HEK293 (cell line): ENCODE measurements around the gene SLC35G2.

ENCODE experiments used
- EGR2 ChIP-seq: fragments of 450-650 bp; formaldehyde crosslinking; IDR thresholded peaks from 2 replicates; pipeline ENCODE4 v1.5.1; 2016; ENCODE audit warnings: low read depth, missing biosample characterization, missing genetic modification characterization
- ELK4 ChIP-seq: IDR thresholded peaks from 2 replicates; pipeline ENCODE4 v1.6.1; 2011; ENCODE audit warnings: mild to moderate bottlenecking, low read depth, low read length, borderline replicate concordance
- KLF10 ChIP-seq: fragments of 450-650 bp; IDR thresholded peaks from 2 replicates; pipeline ENCODE4 v1.5.1; 2018; ENCODE audit warnings: missing biosample characterization, mild to moderate bottlenecking, missing genetic modification characterization
- KLF7 ChIP-seq: fragments of 450-650 bp; formaldehyde crosslinking; IDR thresholded peaks from 2 replicates; pipeline ENCODE4 v1.5.1; 2016; ENCODE audit warnings: missing biosample characterization, missing genetic modification characterization, borderline replicate concordance
- PRDM1 ChIP-seq: fragments of 450-650 bp; formaldehyde crosslinking; IDR thresholded peaks from 2 replicates; pipeline ENCODE4; 2016; ENCODE audit warnings: missing biosample characterization, missing genetic modification characterization
- TSHZ1 ChIP-seq: fragments of 450-650 bp; formaldehyde crosslinking; IDR thresholded peaks from 2 replicates; pipeline ENCODE4 v1.5.1; 2016; ENCODE audit warnings: missing biosample characterization, missing genetic modification characterization, borderline replicate concordance
- ZNF16 ChIP-seq: fragments of 450-650 bp; formaldehyde crosslinking; IDR thresholded peaks from 2 replicates; pipeline ENCODE4 v1.5.1; 2016; ENCODE audit warnings: low read depth, missing biosample characterization, missing genetic modification characterization
- ZNF274 ChIP-seq, 2 experiments: fragments of 200-500 bp in 1 of 2; fragments of 450-650 bp in 1 of 2; sonication (Bioruptor generic) in 1 of 2; formaldehyde crosslinking in 1 of 2; IDR thresholded peaks; 2 replicates each; pipeline versions ENCODE4 v1.5.1 to v1.6.1; 2014 to 2016; ENCODE audit warnings: borderline replicate concordance in 1 of 2, inconsistent platforms in 1 of 2, low read length in 1 of 2, missing biosample characterization in 1 of 2, missing genetic modification characterization in 1 of 2
- ZNF510 ChIP-seq: fragments of 450-650 bp; formaldehyde crosslinking; IDR thresholded peaks from 2 replicates; pipeline ENCODE4 v1.5.1; 2018; ENCODE audit warnings: mild to moderate bottlenecking, missing genetic modification characterization, missing biosample characterization; ENCODE audit not compliant: insufficient replicate concordance
- ZNF544 ChIP-seq: fragments of 450-650 bp; formaldehyde crosslinking; IDR thresholded peaks from 2 replicates; pipeline ENCODE4 v1.5.0; 2017; ENCODE audit warnings: missing biosample characterization, missing genetic modification characterization
- ZNF555 ChIP-seq: fragments of 450-650 bp; formaldehyde crosslinking; conservative IDR thresholded peaks from 2 replicates; pipeline ENCODE4 v1.5.1; 2017; ENCODE audit warnings: missing biosample characterization, mild to moderate bottlenecking, missing genetic modification characterization, inconsistent platforms
- ZNF561 ChIP-seq: fragments of 450-650 bp; IDR thresholded peaks from 2 replicates; pipeline ENCODE4 v1.5.1; 2018; ENCODE audit warnings: missing biosample characterization, missing genetic modification characterization, borderline replicate concordance
- TF ChIP-seq, protein P1 (sequence below): fragments of 450-650 bp; IDR thresholded peaks from 2 replicates; pipeline ENCODE4 v1.5.1; 2018; ENCODE audit warnings: missing biosample characterization, mild to moderate bottlenecking, missing genetic modification characterization
- TF ChIP-seq, protein P2 (sequence below): fragments of 450-650 bp; formaldehyde crosslinking; IDR thresholded peaks from 2 replicates; pipeline ENCODE4 v1.5.1; 2016; ENCODE audit warnings: missing biosample characterization, missing genetic modification characterization
- TF ChIP-seq, protein P3 (sequence below): fragments of 450-650 bp; formaldehyde crosslinking; IDR thresholded peaks from 2 replicates; pipeline ENCODE4 v1.5.1; 2016; ENCODE audit warnings: missing biosample characterization, missing genetic modification characterization
- TF ChIP-seq, protein P4 (sequence below): fragments of 450-650 bp; formaldehyde crosslinking; IDR thresholded peaks from 2 replicates; pipeline ENCODE4 v1.5.0; 2017; ENCODE audit warnings: missing biosample characterization, missing genetic modification characterization, borderline replicate concordance
- TF ChIP-seq, protein P5 (sequence below): fragments of 450-650 bp; formaldehyde crosslinking; IDR thresholded peaks from 2 replicates; pipeline ENCODE4 v1.5.1; 2016; ENCODE audit warnings: missing biosample characterization, missing genetic modification characterization
- TF ChIP-seq, protein P6 (sequence below): fragments of 450-650 bp; formaldehyde crosslinking; IDR thresholded peaks from 2 replicates; pipeline ENCODE4 v1.5.1; 2016; ENCODE audit warnings: missing biosample characterization, missing genetic modification characterization

SLC35G2 gene

GRCh38 chr3:136802481-136802996 lies 16.4 kb upstream of the SLC35G2 start (continued):
- TF ChIP-seq, protein P1, sequence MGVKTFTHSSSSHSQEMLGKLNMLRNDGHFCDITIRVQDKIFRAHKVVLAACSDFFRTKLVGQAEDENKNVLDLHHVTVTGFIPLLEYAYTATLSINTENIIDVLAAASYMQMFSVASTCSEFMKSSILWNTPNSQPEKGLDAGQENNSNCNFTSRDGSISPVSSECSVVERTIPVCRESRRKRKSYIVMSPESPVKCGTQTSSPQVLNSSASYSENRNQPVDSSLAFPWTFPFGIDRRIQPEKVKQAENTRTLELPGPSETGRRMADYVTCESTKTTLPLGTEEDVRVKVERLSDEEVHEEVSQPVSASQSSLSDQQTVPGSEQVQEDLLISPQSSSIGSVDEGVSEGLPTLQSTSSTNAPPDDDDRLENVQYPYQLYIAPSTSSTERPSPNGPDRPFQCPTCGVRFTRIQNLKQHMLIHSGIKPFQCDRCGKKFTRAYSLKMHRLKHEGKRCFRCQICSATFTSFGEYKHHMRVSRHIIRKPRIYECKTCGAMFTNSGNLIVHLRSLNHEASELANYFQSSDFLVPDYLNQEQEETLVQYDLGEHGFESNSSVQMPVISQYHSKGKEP (tag by site-specific recombination), result no peak
- TF ChIP-seq, protein P2, sequence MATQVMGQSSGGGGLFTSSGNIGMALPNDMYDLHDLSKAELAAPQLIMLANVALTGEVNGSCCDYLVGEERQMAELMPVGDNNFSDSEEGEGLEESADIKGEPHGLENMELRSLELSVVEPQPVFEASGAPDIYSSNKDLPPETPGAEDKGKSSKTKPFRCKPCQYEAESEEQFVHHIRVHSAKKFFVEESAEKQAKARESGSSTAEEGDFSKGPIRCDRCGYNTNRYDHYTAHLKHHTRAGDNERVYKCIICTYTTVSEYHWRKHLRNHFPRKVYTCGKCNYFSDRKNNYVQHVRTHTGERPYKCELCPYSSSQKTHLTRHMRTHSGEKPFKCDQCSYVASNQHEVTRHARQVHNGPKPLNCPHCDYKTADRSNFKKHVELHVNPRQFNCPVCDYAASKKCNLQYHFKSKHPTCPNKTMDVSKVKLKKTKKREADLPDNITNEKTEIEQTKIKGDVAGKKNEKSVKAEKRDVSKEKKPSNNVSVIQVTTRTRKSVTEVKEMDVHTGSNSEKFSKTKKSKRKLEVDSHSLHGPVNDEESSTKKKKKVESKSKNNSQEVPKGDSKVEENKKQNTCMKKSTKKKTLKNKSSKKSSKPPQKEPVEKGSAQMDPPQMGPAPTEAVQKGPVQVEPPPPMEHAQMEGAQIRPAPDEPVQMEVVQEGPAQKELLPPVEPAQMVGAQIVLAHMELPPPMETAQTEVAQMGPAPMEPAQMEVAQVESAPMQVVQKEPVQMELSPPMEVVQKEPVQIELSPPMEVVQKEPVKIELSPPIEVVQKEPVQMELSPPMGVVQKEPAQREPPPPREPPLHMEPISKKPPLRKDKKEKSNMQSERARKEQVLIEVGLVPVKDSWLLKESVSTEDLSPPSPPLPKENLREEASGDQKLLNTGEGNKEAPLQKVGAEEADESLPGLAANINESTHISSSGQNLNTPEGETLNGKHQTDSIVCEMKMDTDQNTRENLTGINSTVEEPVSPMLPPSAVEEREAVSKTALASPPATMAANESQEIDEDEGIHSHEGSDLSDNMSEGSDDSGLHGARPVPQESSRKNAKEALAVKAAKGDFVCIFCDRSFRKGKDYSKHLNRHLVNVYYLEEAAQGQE (tag by site-specific recombination), result peak; percentile 20; the same call in 1 of the 2 replicates
- no peak for TF ChIP-seq ZNF274 (IDR thresholded peaks at IDR 0.05; ENCODE audit: low read length)
- no peak for TF ChIP-seq ZNF274 (tag by site-specific recombination; IDR thresholded peaks at IDR 0.05; ENCODE audit: borderline replicate concordance)
- TF ChIP-seq PRDM1 (tag by site-specific recombination), result peak; percentile 89
- TF ChIP-seq ELK4, result no peak
- no peak for TF ChIP-seq KLF10 (tag by site-specific recombination)
- peak; percentile 81; the same call in 1 of the 2 replicates for TF ChIP-seq TSHZ1
- TF ChIP-seq KLF7 (tag by site-specific recombination), result no peak
- no peak for TF ChIP-seq ZNF561 (tag by site-specific recombination)
- TF ChIP-seq, protein P3, sequence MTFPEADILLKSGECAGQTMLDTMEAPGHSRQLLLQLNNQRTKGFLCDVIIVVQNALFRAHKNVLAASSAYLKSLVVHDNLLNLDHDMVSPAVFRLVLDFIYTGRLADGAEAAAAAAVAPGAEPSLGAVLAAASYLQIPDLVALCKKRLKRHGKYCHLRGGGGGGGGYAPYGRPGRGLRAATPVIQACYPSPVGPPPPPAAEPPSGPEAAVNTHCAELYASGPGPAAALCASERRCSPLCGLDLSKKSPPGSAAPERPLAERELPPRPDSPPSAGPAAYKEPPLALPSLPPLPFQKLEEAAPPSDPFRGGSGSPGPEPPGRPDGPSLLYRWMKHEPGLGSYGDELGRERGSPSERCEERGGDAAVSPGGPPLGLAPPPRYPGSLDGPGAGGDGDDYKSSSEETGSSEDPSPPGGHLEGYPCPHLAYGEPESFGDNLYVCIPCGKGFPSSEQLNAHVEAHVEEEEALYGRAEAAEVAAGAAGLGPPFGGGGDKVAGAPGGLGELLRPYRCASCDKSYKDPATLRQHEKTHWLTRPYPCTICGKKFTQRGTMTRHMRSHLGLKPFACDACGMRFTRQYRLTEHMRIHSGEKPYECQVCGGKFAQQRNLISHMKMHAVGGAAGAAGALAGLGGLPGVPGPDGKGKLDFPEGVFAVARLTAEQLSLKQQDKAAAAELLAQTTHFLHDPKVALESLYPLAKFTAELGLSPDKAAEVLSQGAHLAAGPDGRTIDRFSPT (tag by site-specific recombination), result peak; percentile 61
- peak; percentile 74; the same call in 1 of the 2 replicates for TF ChIP-seq ZNF544
- no peak for TF ChIP-seq ZNF510 (tag by site-specific recombination)
- TF ChIP-seq, protein P4, sequence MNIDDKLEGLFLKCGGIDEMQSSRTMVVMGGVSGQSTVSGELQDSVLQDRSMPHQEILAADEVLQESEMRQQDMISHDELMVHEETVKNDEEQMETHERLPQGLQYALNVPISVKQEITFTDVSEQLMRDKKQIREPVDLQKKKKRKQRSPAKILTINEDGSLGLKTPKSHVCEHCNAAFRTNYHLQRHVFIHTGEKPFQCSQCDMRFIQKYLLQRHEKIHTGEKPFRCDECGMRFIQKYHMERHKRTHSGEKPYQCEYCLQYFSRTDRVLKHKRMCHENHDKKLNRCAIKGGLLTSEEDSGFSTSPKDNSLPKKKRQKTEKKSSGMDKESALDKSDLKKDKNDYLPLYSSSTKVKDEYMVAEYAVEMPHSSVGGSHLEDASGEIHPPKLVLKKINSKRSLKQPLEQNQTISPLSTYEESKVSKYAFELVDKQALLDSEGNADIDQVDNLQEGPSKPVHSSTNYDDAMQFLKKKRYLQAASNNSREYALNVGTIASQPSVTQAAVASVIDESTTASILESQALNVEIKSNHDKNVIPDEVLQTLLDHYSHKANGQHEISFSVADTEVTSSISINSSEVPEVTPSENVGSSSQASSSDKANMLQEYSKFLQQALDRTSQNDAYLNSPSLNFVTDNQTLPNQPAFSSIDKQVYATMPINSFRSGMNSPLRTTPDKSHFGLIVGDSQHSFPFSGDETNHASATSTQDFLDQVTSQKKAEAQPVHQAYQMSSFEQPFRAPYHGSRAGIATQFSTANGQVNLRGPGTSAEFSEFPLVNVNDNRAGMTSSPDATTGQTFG, result peak; percentile 95
- TF ChIP-seq, protein P5, sequence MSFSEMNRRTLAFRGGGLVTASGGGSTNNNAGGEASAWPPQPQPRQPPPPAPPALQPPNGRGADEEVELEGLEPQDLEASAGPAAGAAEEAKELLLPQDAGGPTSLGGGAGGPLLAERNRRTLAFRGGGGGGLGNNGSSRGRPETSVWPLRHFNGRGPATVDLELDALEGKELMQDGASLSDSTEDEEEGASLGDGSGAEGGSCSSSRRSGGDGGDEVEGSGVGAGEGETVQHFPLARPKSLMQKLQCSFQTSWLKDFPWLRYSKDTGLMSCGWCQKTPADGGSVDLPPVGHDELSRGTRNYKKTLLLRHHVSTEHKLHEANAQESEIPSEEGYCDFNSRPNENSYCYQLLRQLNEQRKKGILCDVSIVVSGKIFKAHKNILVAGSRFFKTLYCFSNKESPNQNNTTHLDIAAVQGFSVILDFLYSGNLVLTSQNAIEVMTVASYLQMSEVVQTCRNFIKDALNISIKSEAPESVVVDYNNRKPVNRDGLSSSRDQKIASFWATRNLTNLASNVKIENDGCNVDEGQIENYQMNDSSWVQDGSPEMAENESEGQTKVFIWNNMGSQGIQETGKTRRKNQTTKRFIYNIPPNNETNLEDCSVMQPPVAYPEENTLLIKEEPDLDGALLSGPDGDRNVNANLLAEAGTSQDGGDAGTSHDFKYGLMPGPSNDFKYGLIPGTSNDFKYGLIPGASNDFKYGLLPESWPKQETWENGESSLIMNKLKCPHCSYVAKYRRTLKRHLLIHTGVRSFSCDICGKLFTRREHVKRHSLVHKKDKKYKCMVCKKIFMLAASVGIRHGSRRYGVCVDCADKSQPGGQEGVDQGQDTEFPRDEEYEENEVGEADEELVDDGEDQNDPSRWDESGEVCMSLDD (tag by site-specific recombination), result peak; percentile 82
- TF ChIP-seq, protein P6, sequence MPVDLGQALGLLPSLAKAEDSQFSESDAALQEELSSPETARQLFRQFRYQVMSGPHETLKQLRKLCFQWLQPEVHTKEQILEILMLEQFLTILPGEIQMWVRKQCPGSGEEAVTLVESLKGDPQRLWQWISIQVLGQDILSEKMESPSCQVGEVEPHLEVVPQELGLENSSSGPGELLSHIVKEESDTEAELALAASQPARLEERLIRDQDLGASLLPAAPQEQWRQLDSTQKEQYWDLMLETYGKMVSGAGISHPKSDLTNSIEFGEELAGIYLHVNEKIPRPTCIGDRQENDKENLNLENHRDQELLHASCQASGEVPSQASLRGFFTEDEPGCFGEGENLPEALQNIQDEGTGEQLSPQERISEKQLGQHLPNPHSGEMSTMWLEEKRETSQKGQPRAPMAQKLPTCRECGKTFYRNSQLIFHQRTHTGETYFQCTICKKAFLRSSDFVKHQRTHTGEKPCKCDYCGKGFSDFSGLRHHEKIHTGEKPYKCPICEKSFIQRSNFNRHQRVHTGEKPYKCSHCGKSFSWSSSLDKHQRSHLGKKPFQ (tag by site-specific recombination), result peak; percentile 79
- TF ChIP-seq EGR2 (tag by site-specific recombination), result no peak
- TF ChIP-seq ZNF555, result no peak
- TF ChIP-seq ZNF16 (tag by site-specific recombination), result no peak
